ENCODE results near the gene SLC38A10.

SLC38A10 gene

GRCh38 chr17:81317530-81317821 is 22.4 kb upstream of the SLC38A10 start:
- TF ChIP-seq CTCF (conservative IDR thresholded peaks at IDR 0.05; ENCODE audit: control insufficient read depth, insufficient read depth, low read depth, low read length), result no peak
- H3K4me3 ChIP-seq (ENCODE audit: control insufficient read depth, low read depth, low read length), result no peak overlapping the region
- DNase-seq (ENCODE audit: low read depth), result no peak

- TF ChIP-seq CTCF (conservative IDR thresholded peaks at IDR 0.05; ENCODE audit: control insufficient read depth, insufficient read depth, low read depth, low read length), result no peak
- H3K4me3 ChIP-seq (ENCODE audit: control insufficient read depth, low read depth, low read length), result no peak overlapping the region
- DNase-seq (ENCODE audit: low read depth), result no peak
Measured at GRCh38 chr17:81315885-81316391, 20.8 kb upstream of the SLC38A10 start.

- no peak for TF ChIP-seq CTCF (conservative IDR thresholded peaks at IDR 0.05; ENCODE audit: control insufficient read depth, insufficient read depth, low read depth, low read length)
- no peak overlapping the region for H3K4me3 ChIP-seq (ENCODE audit: control insufficient read depth, low read depth, low read length)
- no peak for DNase-seq (ENCODE audit: low read depth)
Measured at GRCh38 chr17:81315129-81315884, 20.2 kb upstream of the SLC38A10 start.

- no peak overlapping the region for H3K4me3 ChIP-seq (ENCODE audit: control insufficient read depth, low read depth, low read length)
- no peak for TF ChIP-seq CTCF (conservative IDR thresholded peaks at IDR 0.05; ENCODE audit: control insufficient read depth, insufficient read depth, low read depth, low read length)
- no peak for DNase-seq (ENCODE audit: low read depth)
Measured at GRCh38 chr17:81314398-81315081, 19.4 kb upstream of the SLC38A10 start.

GRCh38 chr17:81313776-81314397 is 18.8 kb upstream of the SLC38A10 start:
- DNase-seq (ENCODE audit: low read depth), result no peak
- TF ChIP-seq CTCF (conservative IDR thresholded peaks at IDR 0.05; ENCODE audit: control insufficient read depth, insufficient read depth, low read depth, low read length), result no peak
- no peak overlapping the region for H3K4me3 ChIP-seq (ENCODE audit: control insufficient read depth, low read depth, low read length)

- no peak for TF ChIP-seq CTCF (conservative IDR thresholded peaks at IDR 0.05; ENCODE audit: control insufficient read depth, insufficient read depth, low read depth, low read length)
- H3K4me3 ChIP-seq (ENCODE audit: control insufficient read depth, low read depth, low read length), result no peak overlapping the region
- DNase-seq (ENCODE audit: low read depth), result no peak
Measured at GRCh38 chr17:81312624-81313325, 17.7 kb upstream of the SLC38A10 start.

Data from fibroblast of mammary gland (primary cell).